Pancreas (tissue), 10 donors: ENCODE data around the gene BTBD8. TPM values are rescaled to one million over a fixed set of nuclear protein-coding genes. Genes with fewer than 3 reads are reported as not detected.

Experiments
- ATAC-seq, 4 donors: fragments of 200-7000 bp; cut with Tn5 transposase; one replicate each; pipeline versions ENCODE4 v1.8.0 to v1.9.1; 2020; ENCODE audit warnings: mild to moderate bottlenecking in 4 of 4, moderate library complexity in 4 of 4
- DNase-seq, 6 donors: peaks; one replicate each; pipeline ENCODE4 v3.0.0-alpha.2; 2020
- FAIRE-seq: peaks from 2 replicates; lab custom pipeline; 2012; peaks lifted over from hg19 to GRCh38; lab: Jason Lieb, UNC
- H3K27ac ChIP-seq, 4 donors: fragments of 200-600 bp; sonication (generic); 1 replicate in 3 of 4; 2 replicates in 1 of 4; pipeline versions ENCODE4 v1.5.0 to v1.8.0; 2020
- H3K27me3 ChIP-seq, 4 donors: fragments of 200-600 bp; one replicate each; pipeline ENCODE4 v1.8.0; 2021
- H3K36me3 ChIP-seq, 3 donors: fragments of 200-600 bp; sonication (generic) in 1 of 3; one replicate each; pipeline versions ENCODE4 v1.5.0 to v1.8.0; 2020 to 2021
- H3K4me1 ChIP-seq, 3 donors: fragments of 200-600 bp; one replicate each; pipeline ENCODE4 v1.8.0; 2021
- H3K4me3 ChIP-seq, 4 donors: fragments of 200-600 bp; sonication (generic) in 2 of 4; one replicate each; pipeline versions ENCODE4 v1.5.0 to v1.8.0; 2020 to 2021
- H3K9me3 ChIP-seq, 4 donors: fragments of 200-600 bp; one replicate each; pipeline ENCODE4 v1.8.0; 2021
- CTCF ChIP-seq, 4 donors: fragments of 200-600 bp; sonication (generic) in 3 of 4; IDR thresholded peaks; one replicate each; pipeline versions ENCODE4 v1.5.0 to v1.8.0; 2021; ENCODE audit warnings: antibody characterized with exemption in 4 of 4
- WGBS, 2 donors: extraction: QIAGEN DNeasy Blood & Tissue Kit; methylation state at CpG; one replicate each; pipeline ENCODE4 v1.1.7; 2013; 5-methylcytosine and 5-hydroxymethylcytosine counted together
- intact Hi-C, 3 donors: fragments of 100-400 bp; cut with DNase I; formaldehyde crosslinking; loops; one replicate each; pipeline versions ENCODE4 v1.11.1 to v1.14.2; 2022
- polyA plus RNA-seq, 2 donors: library from polyadenylated mRNA; stranded (reverse); fragments of 200-250 nt; gene quantifications; one replicate each; pipeline ENCODE4 v1.2.3, GENCODE V29; 2013
- total RNA-seq, 6 donors: library from RNA; stranded (reverse); fragmentation: NEBNext Ultra II Directional in 4 of 6; extraction: Animal tissue kit (Norgen Biotek cat#: 25700) in 4 of 6; gene quantifications; one replicate each; pipeline versions ENCODE4 v1.2.1 to v1.2.4, GENCODE V29; 2021 to 2023
- donor health status: healthy with polysubstance abuse.
- donor health status: DM: no; HTN: no; CAD: no; lungs with moderate emphysema.
- donor health status: DM: no; HTN: no; CAD: no.
- donor health status: control.
- donor health status: control.
- donor health status: Bipolar disorder and iron deficiency.
- donor health status: DM: yes; HTN: yes; CAD: no.
- donor health status: DM: no; HTN: no; CAD: no.
- donor health status: DM: no; HTN: no; CAD: no.
- donor health status: DM: yes; HTN: yes; CAD: no.

BTBD8 gene
- total and polyA plus RNA-seq, 8 donors = 1.1 to 7.1 (median 2.9) TPM

GRCh38 chr1:92219028-92219427 is 138.9 kb downstream of the BTBD8 start:
- H3K4me3 ChIP-seq = no peak overlapping the region
- intact Hi-C loops = no loop called here
- H3K4me1 ChIP-seq = no peaks in the 10 kb centered on the region
- H3K27ac ChIP-seq = no peak overlapping the region
- no peaks in the 10 kb centered on the region for H3K9me3 ChIP-seq
- no peaks in the 10 kb centered on the region for H3K27me3 ChIP-seq
- ATAC-seq (no peak), DNase-seq (no peak), FAIRE-seq (no peak)
- no peak for TF ChIP-seq CTCF (IDR thresholded peaks at IDR 0.05)
- no peaks in the 10 kb centered on the region for H3K36me3 ChIP-seq

- no peak overlapping the region for H3K4me3 ChIP-seq
- H3K27me3 ChIP-seq = no peaks in the 10 kb centered on the region
- no peak for TF ChIP-seq CTCF (IDR thresholded peaks at IDR 0.05)
- H3K27ac ChIP-seq = no peak overlapping the region
- no peak for DNase-seq
- WGBS, 2 donors = 60 to 62% methylated on average over 3 of the region's 3 CpGs
- intact Hi-C loops = no loop called here
- ATAC-seq = no peak
- H3K36me3 ChIP-seq = no peaks in the 10 kb centered on the region
- FAIRE-seq = no peak
- no peaks in the 10 kb centered on the region for H3K9me3 ChIP-seq
- no peaks in the 10 kb centered on the region for H3K4me1 ChIP-seq
Observed at GRCh38 chr1:92228401-92228800, 148.3 kb downstream of the BTBD8 start.

GRCh38 chr1:92230736-92231135 is 150.6 kb downstream of the BTBD8 start:
- FAIRE-seq = no peak
- Histone ChIP-seq H3K27me3 (no peaks in the 10 kb centered on the region), H3K36me3 (no peaks in the 10 kb centered on the region), H3K9me3 (no peaks in the 10 kb centered on the region), H3K4me3 (no peak overlapping the region), H3K27ac (no peak overlapping the region), H3K4me1 (no peaks in the 10 kb centered on the region)
- no peak for ATAC-seq
- TF ChIP-seq CTCF (IDR thresholded peaks at IDR 0.05) = no peak
- WGBS, 2 donors = 74 to 93% methylated on average over 1 of the region's 1 CpG
- DNase-seq = no peak
- intact Hi-C loops = no loop called here

Other genes starting within 250 kb of the BTBD8 start
- gene TGFBR3, start 194.2 kb upstream of the BTBD8 start, total RNA-seq = 10 to 100 TPM in 5 of 6 donors, 1 to 10 TPM in 1; 7.3 to 34.8 (median 25.3) TPM
- 1 to 10 TPM; 6.0 to 9.0 TPM for gene TGFBR3, start 194.2 kb upstream of the BTBD8 start, polyA plus RNA-seq
- gene BRDT, start 130.9 kb upstream of the BTBD8 start, total RNA-seq = not detected
- not detected for gene BRDT, start 130.9 kb upstream of the BTBD8 start, polyA plus RNA-seq
- gene EPHX4, start 50.4 kb upstream of the BTBD8 start, total RNA-seq = under 1 TPM in 2 of 6 donors, not detected in 4; 0.08 to 0.21 TPM
- under 1 TPM in 1 of 2 donors, not detected in 1; 0.23 TPM for gene EPHX4, start 50.4 kb upstream of the BTBD8 start, polyA plus RNA-seq
- gene SETSIP, start 4.9 kb upstream of the BTBD8 start, total RNA-seq = not detected
- gene SETSIP, start 4.9 kb upstream of the BTBD8 start, polyA plus RNA-seq = not detected
- gene C1orf146, start 137.6 kb downstream of the BTBD8 start, total RNA-seq = not detected
- gene C1orf146, start 137.6 kb downstream of the BTBD8 start, polyA plus RNA-seq = not detected
- gene GLMN, start 218.6 kb downstream of the BTBD8 start, total RNA-seq = 1 to 10 TPM; 1.7 to 3.6 (median 2.3) TPM
- 10 to 100 TPM in 1 of 2 donors, 1 to 10 TPM in 1; 7.4 to 10.4 TPM for gene GLMN, start 218.6 kb downstream of the BTBD8 start, polyA plus RNA-seq
- 10 to 100 TPM; 13.7 to 18.2 (median 16.8) TPM for gene RPAP2, start 218.7 kb downstream of the BTBD8 start, total RNA-seq
- gene RPAP2, start 218.7 kb downstream of the BTBD8 start, polyA plus RNA-seq = 1 to 10 TPM; 3.0 to 5.5 TPM